HG03196 (cell line): Measurements from ENCODE around the gene POU4F3.

ENCODE experiments used
- ATAC-seq: cut with Tn5 transposase; IDR thresholded peaks from one replicate; pipeline ENCODE4 v1.9.1; 2021; ENCODE audit not compliant: unreplicated experiment

POU4F3 gene

GRCh38 chr5:146390469-146390868 is 51.8 kb downstream of the POU4F3 start:
- ATAC-seq, result no peak
